ENCODE data around the gene GALR3. TPM values are rescaled to one million over a fixed set of nuclear protein-coding genes. Genes with fewer than 3 reads are reported as not detected.

GALR3 gene
- total and polyA plus RNA-seq, 2 experiments from 2014 or later: 0.36 to 0.63 TPM

GRCh38 chr22:37775785-37776638 is 47.2 kb upstream of the GALR3 start:
- no peaks in the 10 kb centered on the region for H3K36me3 ChIP-seq (ENCODE audit: insufficient read depth)
- H3K9me3 Mint-ChIP-seq: peaks cover 3% of the 10 kb centered on the region; the same call in 1 of the 3 replicates
- H3K79me2 ChIP-seq (replicated peaks; ENCODE audit: insufficient read depth): no peaks in the 10 kb centered on the region
- H3F3A ChIP-seq (replicated peaks; ENCODE audit: low read depth): no peaks in the 10 kb centered on the region; the same call in 1 of the 2 replicates
- no peaks in the 10 kb centered on the region for H3K27me3 ChIP-seq (ENCODE audit: insufficient read depth)
- no peaks in the 10 kb centered on the region for H3K9me2 ChIP-seq (ENCODE audit: insufficient read depth)
- H3K4me3 ChIP-seq: no peak overlapping the region
- peaks cover 7% of the 10 kb centered on the region; the same call in 2 of the 3 replicates for H3K36me3 Mint-ChIP-seq (ENCODE audit: low read depth)
- H3K4me1 ChIP-seq (ENCODE audit: insufficient read depth): peaks cover 9% of the 10 kb centered on the region; the same call in 1 of the 2 replicates
- no peak overlapping the region for H3K4me3 Mint-ChIP-seq
- H3K4me2 ChIP-seq: no peak overlapping the region
- no peaks in the 10 kb centered on the region for H4K20me1 ChIP-seq (replicated peaks; ENCODE audit: insufficient read depth)
- no peak overlapping the region; the same call in 1 of the 2 replicates for H3K27ac ChIP-seq (ENCODE audit: low read depth)
- no peak for ATAC-seq
- TF ChIP-seq EZH2 (IDR thresholded peaks at IDR 0.05; ENCODE audit: low read depth, unreplicated experiment): no peak
- no peak for TF ChIP-seq ZNF114 (CRISPR knock-in tag; IDR thresholded peaks at IDR 0.05)
- H3K27ac Mint-ChIP-seq: no peak overlapping the region
- no peak for DNase-seq (ENCODE audit: low spot score)
- peaks cover 17% of the 10 kb centered on the region for H3K27me3 Mint-ChIP-seq (ENCODE audit: insufficient read depth, low read depth, poor library complexity)
- H2AFZ ChIP-seq: no peak overlapping the region
- peaks cover 10% of the 10 kb centered on the region for H3K4me1 Mint-ChIP-seq

- no peaks in the 10 kb centered on the region for H4K20me1 ChIP-seq (replicated peaks; ENCODE audit: insufficient read depth)
- H3K79me2 ChIP-seq (replicated peaks; ENCODE audit: insufficient read depth): no peaks in the 10 kb centered on the region
- peaks cover 3% of the 10 kb centered on the region; the same call in 2 of the 3 replicates for H3K9me3 Mint-ChIP-seq
- H2AFZ ChIP-seq: no peak overlapping the region
- H3K27ac Mint-ChIP-seq: no peak overlapping the region
- DNase-seq (ENCODE audit: low spot score) (no peak), ATAC-seq (no peak)
- no peak overlapping the region for H3K4me3 Mint-ChIP-seq
- no peaks in the 10 kb centered on the region for H3K36me3 ChIP-seq (ENCODE audit: insufficient read depth)
- peaks cover 9% of the 10 kb centered on the region; the same call in 1 of the 2 replicates for H3K4me1 ChIP-seq (ENCODE audit: insufficient read depth)
- H3K27me3 ChIP-seq (ENCODE audit: insufficient read depth): no peaks in the 10 kb centered on the region
- H3K4me2 ChIP-seq: no peak overlapping the region
- H3K27me3 Mint-ChIP-seq (ENCODE audit: insufficient read depth, low read depth, poor library complexity): peaks cover 23% of the 10 kb centered on the region
- peaks cover 7% of the 10 kb centered on the region; the same call in 2 of the 3 replicates for H3K36me3 Mint-ChIP-seq (ENCODE audit: low read depth)
- peaks cover 14% of the 10 kb centered on the region for H3K4me1 Mint-ChIP-seq
- H3F3A ChIP-seq (replicated peaks; ENCODE audit: low read depth): no peaks in the 10 kb centered on the region; the same call in 1 of the 2 replicates
- no peaks in the 10 kb centered on the region for H3K9me2 ChIP-seq (ENCODE audit: insufficient read depth)
- no peak overlapping the region for H3K4me3 ChIP-seq
- no peak overlapping the region; the same call in 1 of the 2 replicates for H3K27ac ChIP-seq (ENCODE audit: low read depth)
- no peak for TF ChIP-seq EZH2phosphoT487 (IDR thresholded peaks at IDR 0.05; ENCODE audit: unreplicated experiment)
- no peak for TF ChIP-seq JUNB (IDR thresholded peaks at IDR 0.05; ENCODE audit: unreplicated experiment)
- TF ChIP-seq CREB1 (CRISPR knock-in tag; IDR thresholded peaks at IDR 0.05; ENCODE audit: low read depth): no peak
- no peak for TF ChIP-seq STAT1 (IDR thresholded peaks at IDR 0.05; ENCODE audit: unreplicated experiment)
- no peak for TF ChIP-seq ETS1 (IDR thresholded peaks at IDR 0.05)
- no peak for TF ChIP-seq NANOG (IDR thresholded peaks at IDR 0.05; ENCODE audit: borderline replicate concordance)
- no peak for TF ChIP-seq EZH2 (IDR thresholded peaks at IDR 0.05; ENCODE audit: low read depth, unreplicated experiment)
- TF ChIP-seq ZNF114 (CRISPR knock-in tag; IDR thresholded peaks at IDR 0.05): no peak
- TF ChIP-seq CTCF (conservative IDR thresholded peaks at IDR 0.05; ENCODE audit: low read depth in 2 of 2): no peak
- no peak for TF ChIP-seq ZNF462 (CRISPR knock-in tag; IDR thresholded peaks at IDR 0.05)
- TF ChIP-seq ZNF331 (CRISPR knock-in tag; IDR thresholded peaks at IDR 0.05; ENCODE audit: low read depth): no peak
These were observed 46.6 kb upstream of the GALR3 start for GRCh38 chr22:37776639-37777005.
